Subcutaneous abdominal adipose tissue (tissue), 5 donors: Measurements from ENCODE around the gene PTCRA.
A peak's percentile ranks its signal among the peaks of the same experiment; 100 is the strongest.
"Not testable (repeated sequence)": the region's sequence is repeated elsewhere in the genome, so short reads cannot be mapped to it uniquely, and the experiment has no call there.

Source experiments
- H3K27ac ChIP-seq: one replicate; pipeline ENCODE4 v1.7.0; 2013; ENCODE audit warnings: low read depth, mild to moderate bottlenecking, inconsistent platforms, low read length, moderate library complexity
- H3K27me3 ChIP-seq, 5 donors: one replicate each; pipeline ENCODE4 v1.7.0; 2013; ENCODE audit warnings: low read length in 5 of 5, inconsistent platforms in 1 of 5; ENCODE audit not compliant: control insufficient read depth in 5 of 5, insufficient read depth in 4 of 5
- H3K36me3 ChIP-seq, 5 donors: one replicate each; pipeline ENCODE4 v1.7.0; 2013; ENCODE audit warnings: low read length in 5 of 5; ENCODE audit not compliant: control insufficient read depth in 5 of 5, insufficient read depth in 5 of 5
- H3K4me1 ChIP-seq, 5 donors: one replicate each; pipeline ENCODE4 v1.7.0; 2013; ENCODE audit warnings: low read length in 5 of 5, mild to moderate bottlenecking in 3 of 5, moderate library complexity in 1 of 5; ENCODE audit not compliant: control insufficient read depth in 5 of 5, insufficient read depth in 5 of 5
- H3K4me3 ChIP-seq, 5 donors: one replicate each; pipeline ENCODE4 v1.7.0; 2013; ENCODE audit warnings: low read length in 5 of 5, low read depth in 1 of 5
- H3K9ac ChIP-seq, 5 donors: one replicate each; pipeline ENCODE4 v1.7.0; 2013; ENCODE audit warnings: low read length in 5 of 5, mild to moderate bottlenecking in 4 of 5, moderate library complexity in 3 of 5
- H3K9me3 ChIP-seq, 5 donors: one replicate each; pipeline ENCODE4 v1.7.0; 2013; ENCODE audit warnings: low read length in 5 of 5; ENCODE audit not compliant: control insufficient read depth in 5 of 5
- donor health status: healthy.
- donor health status: healthy.
- donor health status: healthy.
- donor health status: healthy.
- donor health status: healthy.

Gene PTCRA

GRCh38 chr6:42938987-42939809, 23.3 kb downstream of the PTCRA start:
- H3K9me3 ChIP-seq: no peaks in the 10 kb centered on the region
- H3K4me1 ChIP-seq: peaks cover 0 to 4% (median 0%) of the 10 kb centered on the region in 5 donors
- no peak overlapping the region for H3K4me3 ChIP-seq
- H3K27me3 ChIP-seq: no peaks in the 10 kb centered on the region
- H3K36me3 ChIP-seq: peaks cover 0 to 69% (median 60%) of the 10 kb centered on the region in 5 donors
- H3K27ac ChIP-seq: no peak overlapping the region
- H3K9ac ChIP-seq: no peak overlapping the region

GRCh38 chr6:42939810-42940167, 23.9 kb downstream of the PTCRA start:
- H3K4me3 ChIP-seq: no peak overlapping the region
- no peak overlapping the region for H3K27ac ChIP-seq
- H3K4me1 ChIP-seq: no peaks in the 10 kb centered on the region
- H3K9me3 ChIP-seq: no peaks in the 10 kb centered on the region
- H3K27me3 ChIP-seq: no peaks in the 10 kb centered on the region
- no peak overlapping the region for H3K9ac ChIP-seq
- H3K36me3 ChIP-seq: peaks cover 0 to 64% (median 55%) of the 10 kb centered on the region in 5 donors

- H3K27ac ChIP-seq: no peak overlapping the region
- H3K36me3 ChIP-seq: peaks cover 0 to 60% (median 50%) of the 10 kb centered on the region in 5 donors
- H3K4me3 ChIP-seq: no peak overlapping the region
- H3K27me3 ChIP-seq: no peaks in the 10 kb centered on the region
- H3K4me1 ChIP-seq: no peaks in the 10 kb centered on the region
- no peaks in the 10 kb centered on the region for H3K9me3 ChIP-seq
- H3K9ac ChIP-seq: no peak overlapping the region
Measured at GRCh38 chr6:42940493-42941045, 24.7 kb downstream of the PTCRA start.

- not testable (repeated sequence) for H3K27ac ChIP-seq, H3K9ac ChIP-seq, H3K4me1 ChIP-seq, H3K27me3 ChIP-seq, H3K9me3 ChIP-seq, H3K4me3 ChIP-seq
- peaks cover 0 to 52% (median 43%) of the 10 kb centered on the region in 5 donors for H3K36me3 ChIP-seq
Measured at GRCh38 chr6:42941356-42941755, 25.5 kb downstream of the PTCRA start.

GRCh38 chr6:42942444-42942843, 26.6 kb downstream of the PTCRA start:
- H3K27ac ChIP-seq: no peak overlapping the region
- H3K4me1 ChIP-seq: no peaks in the 10 kb centered on the region
- H3K4me3 ChIP-seq: no peak overlapping the region
- H3K36me3 ChIP-seq: peaks cover 0 to 42% (median 34%) of the 10 kb centered on the region in 5 donors
- no peaks in the 10 kb centered on the region for H3K9me3 ChIP-seq
- H3K27me3 ChIP-seq: no peaks in the 10 kb centered on the region
- H3K9ac ChIP-seq: no peak overlapping the region

GRCh38 chr6:42947950-42948349, 32.1 kb downstream of the PTCRA start:
- Histone ChIP-seq H3K36me3 (peaks cover 0 to 7% (median 4%) of the 10 kb centered on the region in 5 donors), H3K4me1 (peaks cover 0 to 7% (median 4%) of the 10 kb centered on the region in 5 donors), H3K27me3 (no peaks in the 10 kb centered on the region), H3K4me3 (no peak overlapping the region), H3K27ac (no peak overlapping the region), H3K9me3 (no peaks in the 10 kb centered on the region), H3K9ac (no peak overlapping the region)

GRCh38 chr6:42952389-42952788, 36.5 kb downstream of the PTCRA start:
- Histone ChIP-seq H3K4me1 (peaks cover 0 to 7% (median 4%) of the 10 kb centered on the region in 5 donors), H3K9me3 (no peaks in the 10 kb centered on the region), H3K27me3 (no peaks in the 10 kb centered on the region), H3K4me3 (no peak overlapping the region), H3K27ac (no peak overlapping the region), H3K9ac (no peak overlapping the region), H3K36me3 (no peaks in the 10 kb centered on the region)

GRCh38 chr6:42954405-42954804, 38.6 kb downstream of the PTCRA start:
- not testable (repeated sequence) for H3K9me3 ChIP-seq, H3K9ac ChIP-seq, H3K27ac ChIP-seq, H3K36me3 ChIP-seq, H3K27me3 ChIP-seq, H3K4me1 ChIP-seq, H3K4me3 ChIP-seq

- Histone ChIP-seq H3K9me3 (no peaks in the 10 kb centered on the region), H3K4me3 (no peak overlapping the region), H3K9ac (no peak overlapping the region), H3K27me3 (peaks cover 0 to 4% (median 0%) of the 10 kb centered on the region in 5 donors), H3K27ac (no peak overlapping the region), H3K36me3 (peaks cover 0 to 12% (median 6%) of the 10 kb centered on the region in 5 donors), H3K4me1 (peaks cover 3 to 17% (median 17%) of the 10 kb centered on the region in 5 donors)
Measured at GRCh38 chr6:42958125-42958524, 42.3 kb downstream of the PTCRA start.

- peaks cover 0 to 4% (median 0%) of the 10 kb centered on the region in 5 donors for H3K27me3 ChIP-seq
- no peak overlapping the region for H3K27ac ChIP-seq
- peak overlapping the region; percentile 67 to 75 (median 71) for H3K4me3 ChIP-seq
- H3K36me3 ChIP-seq: peaks cover 0 to 27% (median 20%) of the 10 kb centered on the region in 5 donors
- H3K4me1 ChIP-seq: peaks cover 3 to 17% (median 17%) of the 10 kb centered on the region in 5 donors
- H3K9ac ChIP-seq: peak overlapping the region in 4 of 5 donors; percentile 52 to 77 (median 74)
- no peaks in the 10 kb centered on the region for H3K9me3 ChIP-seq
Measured at GRCh38 chr6:42959917-42960242, 44.0 kb downstream of the PTCRA start.
